Astrocyte (in vitro differentiated cells and primary cell): ENCODE measurements around the gene DCC.

Experiments used
- CTCF ChIP-seq: IDR thresholded peaks from 2 replicates; pipeline ENCODE4 v1.5.1; 2011; ENCODE audit warnings: low read depth, mild to moderate bottlenecking, inconsistent platforms, low read length, moderate library complexity; ENCODE audit not compliant: insufficient read depth
- EZH2 ChIP-seq: IDR thresholded peaks from 2 replicates; pipeline ENCODE4 v1.6.1; 2012; ENCODE audit warnings: mild to moderate bottlenecking, low read length, inconsistent platforms; ENCODE audit not compliant: insufficient read depth

DNA sequence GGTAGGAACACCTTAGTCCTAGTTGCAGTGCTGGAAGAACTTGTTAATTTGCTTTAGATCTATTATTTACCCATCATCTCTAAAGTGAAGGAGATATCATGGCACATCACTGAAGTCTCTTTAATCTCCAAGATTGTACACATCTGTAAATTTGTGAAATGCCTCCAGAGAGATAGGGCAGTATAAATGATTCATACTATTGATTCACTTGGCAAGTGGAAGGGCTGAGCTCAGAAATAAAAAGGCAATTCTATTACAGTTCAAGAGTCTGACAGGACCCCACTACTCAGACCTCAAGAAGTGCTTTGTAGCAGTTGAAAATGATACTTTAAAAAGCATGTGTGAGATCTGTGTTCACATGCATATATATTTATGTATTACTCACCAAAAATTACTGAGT is 489.3 kb downstream of the DCC start:
- TF ChIP-seq CTCF (no peak), EZH2 (no peak)
